ENCODE results near the gene SCAP. TPM values are rescaled to one million over a fixed set of nuclear protein-coding genes. Genes with fewer than 3 reads are reported as not detected.

The SCAP gene
- total and polyA plus RNA-seq, 2 of the 13 experiments (the other 11 are each of a cell fraction or from before 2014, with no cell fraction given), result 40.4 to 53.3 TPM

- no peak for TF ChIP-seq SRSF9 (IDR thresholded peaks at IDR 0.05; ENCODE audit: borderline replicate concordance, insufficient read depth, low read depth, low read length, poor library complexity, severe bottlenecking)
- TF ChIP-seq YEATS2 (CRISPR knock-in tag; IDR thresholded peaks at IDR 0.05; ENCODE audit: borderline replicate concordance), result peak; percentile 75; the same call in 1 of the 2 replicates
- no peak; the same call in 1 of the 2 replicates for TF ChIP-seq TIGD3 (CRISPR knock-in tag; IDR thresholded peaks at IDR 0.05; ENCODE audit: borderline replicate concordance)
- TF ChIP-seq GLMP (CRISPR knock-in tag; IDR thresholded peaks at IDR 0.05; ENCODE audit: borderline replicate concordance), result no peak
- TF ChIP-seq ZKSCAN1 (IDR thresholded peaks at IDR 0.05; ENCODE audit: low read length), result no peak
- TF ChIP-seq IRX3 (CRISPR knock-in tag; IDR thresholded peaks at IDR 0.05; ENCODE audit: borderline replicate concordance, low read depth), result no peak
- TF ChIP-seq STAG1 (CRISPR knock-in tag; IDR thresholded peaks at IDR 0.05), result no peak
- no peak for TF ChIP-seq HIVEP1 (CRISPR knock-in tag; IDR thresholded peaks at IDR 0.05)
- 0 out of 2 replicates have a peak, but pooled peaks have one; percentile 86 for TF ChIP-seq KLF9 (CRISPR knock-in tag; IDR thresholded peaks at IDR 0.05; ENCODE audit: low read depth)
- TF ChIP-seq ZNF432 (CRISPR knock-in tag; IDR thresholded peaks at IDR 0.05; ENCODE audit: borderline replicate concordance), result no peak
- TF ChIP-seq ZNF484 (CRISPR knock-in tag; IDR thresholded peaks at IDR 0.05; ENCODE audit: borderline replicate concordance, low read depth), result no peak
- TF ChIP-seq ZFP41 (CRISPR knock-in tag; IDR thresholded peaks at IDR 0.05; ENCODE audit: borderline replicate concordance), result peak; percentile 35; the same call in 1 of the 2 replicates
- no peak for TF ChIP-seq NR3C1 (CRISPR knock-in tag; IDR thresholded peaks at IDR 0.05)
- peak; percentile 75; the same call in 1 of the 2 replicates for TF ChIP-seq ZNF557 (CRISPR knock-in tag; IDR thresholded peaks at IDR 0.05)
- TF ChIP-seq ZNF790 (CRISPR knock-in tag; IDR thresholded peaks at IDR 0.05; ENCODE audit: borderline replicate concordance), result 0 out of 2 replicates have a peak, but pooled peaks have one; percentile 30
- TF ChIP-seq TFDP1 (CRISPR knock-in tag; IDR thresholded peaks at IDR 0.05; ENCODE audit: borderline replicate concordance), result peak; percentile 89; the same call in 1 of the 2 replicates
- TF ChIP-seq MZF1 (CRISPR knock-in tag; IDR thresholded peaks at IDR 0.05; ENCODE audit: borderline replicate concordance), result no peak
- TF ChIP-seq MED13 (CRISPR knock-in tag; IDR thresholded peaks at IDR 0.05), result no peak
- peak; percentile 64 for TF ChIP-seq ZNF883 (CRISPR knock-in tag; IDR thresholded peaks at IDR 0.05; ENCODE audit: not compliant biosample characterization)
- TF ChIP-seq SRY (CRISPR knock-in tag; IDR thresholded peaks at IDR 0.05), result peak; percentile 64
- peak; percentile 91 for TF ChIP-seq FOXJ3 (CRISPR knock-in tag; IDR thresholded peaks at IDR 0.05; ENCODE audit: borderline replicate concordance)
- peak; percentile 84 for TF ChIP-seq NCOR1 (IDR thresholded peaks at IDR 0.05; ENCODE audit: borderline replicate concordance, low read length)
- TF ChIP-seq JUNB (CRISPR knock-in tag; IDR thresholded peaks at IDR 0.05; ENCODE audit: borderline replicate concordance), result no peak
- TF ChIP-seq MIER2 (CRISPR knock-in tag; IDR thresholded peaks at IDR 0.05), result peak; percentile 59; the same call in 1 of the 2 replicates
- no peak for TF ChIP-seq ZNF362 (CRISPR knock-in tag; IDR thresholded peaks at IDR 0.05; ENCODE audit: borderline replicate concordance)
- no peak for TF ChIP-seq CHCHD3 (CRISPR knock-in tag; IDR thresholded peaks at IDR 0.05)
- TF ChIP-seq NFE2L1 (CRISPR knock-in tag; IDR thresholded peaks at IDR 0.05; ENCODE audit: borderline replicate concordance), result no peak
Measured at GRCh38 chr3:47379411-47379899, 96.3 kb downstream of the SCAP start (continued).

All from HepG2 (cell line).